DMS 273 treated with DMSO at 0.1 percent for 48 hours (cell line): ENCODE measurements around the gene KLF1.
"Not testable (repeated sequence)": the region's sequence is repeated elsewhere in the genome, so short reads cannot be mapped to it uniquely, and the experiment has no call there.

Experiments used
- DNase-seq: peaks from one replicate; lab custom pipeline; 2025; lab: John Stamatoyannopoulos, UW

Gene KLF1

GRCh38 chr19:12890787-12891552 lies 4.0 kb upstream of the KLF1 start, which contains the start of gene GCDH:
TSS of gene GCDH (plus strand) at chr19:12891160. CDS start at chr19:12891305, 145 bp downstream.
- DNase-seq = peak; percentile 99

GRCh38 chr19:12890299-12890786 lies 3.3 kb upstream of the KLF1 start:
- not testable (repeated sequence) for DNase-seq

GRCh38 chr19:12888006-12888603 lies 1.1 kb upstream of the KLF1 start:
- no peak for DNase-seq

GRCh38 chr19:12886651-12886968 lies 391 bp downstream of the KLF1 start:
- DNase-seq = no peak

- no peak for DNase-seq
These were observed 1.0 kb downstream of the KLF1 start for GRCh38 chr19:12885749-12886650.

GRCh38 chr19:12884926-12885748 lies 1.9 kb downstream of the KLF1 start:
- peak; percentile 42 for DNase-seq

GRCh38 chr19:12884627-12884925 lies 2.4 kb downstream of the KLF1 start:
- DNase-seq = no peak

GRCh38 chr19:12884202-12884601 lies 2.8 kb downstream of the KLF1 start:
- DNase-seq = no peak

GRCh38 chr19:12882589-12882988 lies 4.4 kb downstream of the KLF1 start:
- no peak for DNase-seq

GRCh38 chr19:12881172-12881808 lies 5.7 kb downstream of the KLF1 start, which contains the start of gene DNASE2:
TSS of gene DNASE2 (minus strand) at chr19:12881449. CDS start at chr19:12881375, 74 bp downstream.
- peak; percentile 94 for DNase-seq

GRCh38 chr19:12880551-12881171 lies 6.3 kb downstream of the KLF1 start:
- no peak for DNase-seq

- no peak for DNase-seq
These were observed 11.9 kb downstream of the KLF1 start for GRCh38 chr19:12875086-12875485.

- no peak for DNase-seq
These were observed 12.9 kb downstream of the KLF1 start for GRCh38 chr19:12873891-12874745.

GRCh38 chr19:12872941-12873890 lies 13.8 kb downstream of the KLF1 start:
- DNase-seq = no peak

GRCh38 chr19:12872255-12872654 lies 14.7 kb downstream of the KLF1 start:
- no peak for DNase-seq

GRCh38 chr19:12871681-12872080 lies 15.3 kb downstream of the KLF1 start:
- DNase-seq = no peak

- DNase-seq = no peak
These were observed 18.4 kb downstream of the KLF1 start for GRCh38 chr19:12868540-12869112.
